Keratinocyte (primary cell): ENCODE measurements around the gene RPS15A. TPM values are rescaled to one million over a fixed set of nuclear protein-coding genes. Genes with fewer than 3 reads are reported as not detected.

Experiments used
- DNase-seq: peaks from one replicate; pipeline ENCODE4 v3.0.0-alpha.2; 2011; ENCODE audit warnings: low read depth, missing footprints, low spot score
- FAIRE-seq: peaks from 2 replicates; lab custom pipeline; 2011; peaks lifted over from hg19 to GRCh38; lab: Jason Lieb, UNC
- H2AFZ ChIP-seq: 2 replicates; pipeline ENCODE4 v1.6.0; 2012; ENCODE audit warnings: low read length, control low read depth, inconsistent platforms; ENCODE audit not compliant: control insufficient read depth
- H3K27ac ChIP-seq: 2 replicates; pipeline ENCODE4 v1.5.1; 2011; ENCODE audit warnings: low read length; ENCODE audit not compliant: control insufficient read depth, insufficient read depth
- H3K27me3 ChIP-seq: 3 replicates; pipeline ENCODE4 v1.6.0; 2011; ENCODE audit warnings: low read length; ENCODE audit not compliant: control insufficient read depth, insufficient read depth; ENCODE audit errors: extremely low read depth
- H3K36me3 ChIP-seq, 2 experiments: 2 replicates in 1 of 2; 3 replicates in 1 of 2; pipeline ENCODE4 v1.5.1; 2011; ENCODE audit warnings: low read length in 2 of 2, mild to moderate bottlenecking in 1 of 2; ENCODE audit not compliant: control insufficient read depth in 2 of 2, insufficient read depth in 2 of 2; ENCODE audit errors: extremely low read depth in 1 of 2
- H3K4me1 ChIP-seq: 3 replicates; pipeline ENCODE4 v1.5.1; 2011; ENCODE audit warnings: low read length; ENCODE audit not compliant: control insufficient read depth, insufficient read depth; ENCODE audit errors: extremely low read depth
- H3K4me2 ChIP-seq: 3 replicates; pipeline ENCODE4 v1.6.0; 2011; ENCODE audit warnings: low read depth, low read length; ENCODE audit not compliant: control insufficient read depth, insufficient read depth; ENCODE audit errors: extremely low read depth
- H3K4me3 ChIP-seq, 3 experiments: fragments of 200-600 bp in 1 of 3; sonication (generic) in 1 of 3; 2 replicates in 2 of 3; 3 replicates in 1 of 3; pipeline ENCODE4 v1.5.1; 2011 to 2016; ENCODE audit warnings: low read length in 3 of 3, mild to moderate bottlenecking in 3 of 3, control low read depth in 2 of 3, inconsistent platforms in 1 of 3, low read depth in 1 of 3, mixed read lengths in 1 of 3, mixed run types in 1 of 3, moderate library complexity in 1 of 3; ENCODE audit not compliant: control insufficient read depth in 2 of 3, insufficient read depth in 2 of 3; ENCODE audit errors: extremely low read depth in 1 of 3
- H3K79me2 ChIP-seq: 2 replicates; pipeline ENCODE4 v1.6.0; 2012; ENCODE audit warnings: low read length; ENCODE audit not compliant: control insufficient read depth, insufficient read depth
- H3K9ac ChIP-seq: 3 replicates; pipeline ENCODE4 v1.6.0; 2011; ENCODE audit warnings: low read length; ENCODE audit not compliant: control insufficient read depth, insufficient read depth; ENCODE audit errors: extremely low read depth
- H3K9me1 ChIP-seq: 3 replicates; pipeline ENCODE4 v1.6.0; 2011; ENCODE audit warnings: low read length; ENCODE audit not compliant: control insufficient read depth, insufficient read depth; ENCODE audit errors: extremely low read depth
- H3K9me3 ChIP-seq: 2 replicates; pipeline ENCODE4 v1.5.1; 2012; ENCODE audit warnings: low read depth, low read length; ENCODE audit not compliant: control insufficient read depth
- H4K20me1 ChIP-seq: 3 replicates; pipeline ENCODE4 v1.6.0; 2011; ENCODE audit warnings: low read length; ENCODE audit not compliant: control insufficient read depth, insufficient read depth; ENCODE audit errors: extremely low read depth
- CTCF ChIP-seq, 3 experiments: IDR thresholded peaks in 1 of 3; conservative IDR thresholded peaks in 1 of 3; optimal IDR thresholded peaks in 1 of 3; 2 replicates in 2 of 3; 3 replicates in 1 of 3; pipeline versions ENCODE3 to v1.5.1; 2011; ENCODE audit warnings: low read length in 3 of 3, mild to moderate bottlenecking in 3 of 3, moderate library complexity in 2 of 3, control low read depth in 1 of 3, inconsistent platforms in 1 of 3; ENCODE audit not compliant: insufficient read depth in 2 of 3; ENCODE audit errors: extremely low read depth in 1 of 3
- EZH2 ChIP-seq: IDR thresholded peaks from one replicate; pipeline ENCODE4 v1.6.1; 2012; ENCODE audit warnings: inconsistent platforms, mild to moderate bottlenecking, low read length, moderate library complexity
- dilution Hi-C: fragments of 300-500 bp; cut with MboI; formaldehyde crosslinking; loops from one replicate; pipeline ENCODE4 v1.7.0; 2020; ENCODE audit warnings: low sequenced_read_pairs; ENCODE audit not compliant: extremely low pct_ligation_motif_present
- polyA plus RNA-seq, 5 experiments: library from polyadenylated mRNA; depleted of rRNA in 3 of 5; stranded (reverse) in 3 of 5; stranded (forward) in 1 of 5; unstranded in 1 of 5; fragments of >200 nt; gene quantifications; 1 replicate in 1 of 5; 2 replicates in 3 of 5; 3 replicates in 1 of 5; pipeline versions ENCODE4 v1.2.1 to v1.2.3, GENCODE V29; 2011 to 2012; ENCODE audit warnings: missing spikeins in 2 of 5, low read depth in 1 of 5, low replicate concordance in 1 of 5

Gene RPS15A
- polyA plus RNA-seq, 1 donor (not counting 4 experiments of a cell fraction or from before 2014, with no cell fraction given): 4,116 TPM

- Histone ChIP-seq H2AFZ (no peak overlapping the region), H4K20me1 (no peaks in the 10 kb centered on the region), H3K27me3 (no peaks in the 10 kb centered on the region), H3K4me2 (no peak overlapping the region), H3K4me3 (no peak overlapping the region), H3K9me3 (no peaks in the 10 kb centered on the region), H3K79me2 (no peaks in the 10 kb centered on the region), H3K4me1 (no peaks in the 10 kb centered on the region), H3K9me1 (no peaks in the 10 kb centered on the region), H3K27ac (no peak overlapping the region), H3K9ac (no peak overlapping the region), H3K36me3 (peaks cover 38 to 56% of the 10 kb centered on the region in 2 experiments)
- no peak for DNase-seq
- dilution Hi-C loops: loop anchor here (10.0 kb wide), 1 partner anchor 141 kb away; no protein-coding TSS in a partner anchor
- no peak for FAIRE-seq
- TF ChIP-seq CTCF (optimal IDR thresholded peaks at IDR 0.05 in 1 of 3, IDR thresholded peaks at IDR 0.05 in 1 of 3, conservative IDR thresholded peaks at IDR 0.05 in 1 of 3; ENCODE audit: extremely low read depth in 1 of 3, insufficient read depth in 2 of 3, low read length in 3 of 3) (no peak), EZH2 (no peak)
These were observed 43.8 kb upstream of the RPS15A start for GRCh38 chr16:18833707-18834505.

- dilution Hi-C loops: loop anchor here (10.0 kb wide), 1 partner anchor 142 kb away; no protein-coding TSS in a partner anchor
- Histone ChIP-seq H3K9me1 (no peaks in the 10 kb centered on the region), H3K27me3 (no peaks in the 10 kb centered on the region), H3K79me2 (no peaks in the 10 kb centered on the region), H4K20me1 (no peaks in the 10 kb centered on the region), H3K4me2 (no peak overlapping the region), H3K36me3 (peaks cover 37 to 52% of the 10 kb centered on the region in 2 experiments), H3K9me3 (no peaks in the 10 kb centered on the region), H2AFZ (no peak overlapping the region), H3K4me1 (no peaks in the 10 kb centered on the region), H3K4me3 (no peak overlapping the region), H3K9ac (no peak overlapping the region), H3K27ac (no peak overlapping the region)
- no peak for TF ChIP-seq CTCF (optimal IDR thresholded peaks at IDR 0.05 in 1 of 3, IDR thresholded peaks at IDR 0.05 in 1 of 3, conservative IDR thresholded peaks at IDR 0.05 in 1 of 3; ENCODE audit: extremely low read depth in 1 of 3, insufficient read depth in 2 of 3, low read length in 3 of 3)
- TF ChIP-seq EZH2: no peak
- no peak for FAIRE-seq
- no peak for DNase-seq
These were observed 42.5 kb upstream of the RPS15A start for GRCh38 chr16:18832613-18833012.
